Measurements from ENCODE around the gene CLCN7. TPM values are rescaled to one million over a fixed set of nuclear protein-coding genes. Genes with fewer than 3 reads are reported as not detected.
A peak's percentile ranks its signal among the peaks of the same experiment; 100 is the strongest.

The CLCN7 gene
- total RNA-seq, 1 donor from 2014 or later: 49.8 TPM

DNA sequence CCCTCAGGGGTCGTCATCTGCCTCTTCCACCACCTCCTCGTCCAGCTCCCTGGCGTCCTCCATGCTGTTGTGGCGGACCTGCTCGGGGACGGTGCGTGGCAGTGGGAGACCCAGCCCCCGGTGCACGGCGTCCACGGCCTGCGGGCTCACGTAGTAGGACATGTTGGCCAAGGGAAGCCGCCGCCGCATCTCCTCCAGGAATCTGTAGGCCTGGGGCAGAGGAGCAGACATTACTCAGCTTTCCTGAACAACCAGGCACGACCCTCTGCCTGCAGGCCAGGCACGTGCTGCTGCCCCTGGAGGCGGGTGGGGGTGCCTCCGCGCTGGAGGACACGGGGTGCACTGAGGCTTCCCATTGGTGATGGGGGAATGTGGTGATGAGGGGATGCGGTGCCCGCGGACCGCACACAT is 36.1 kb upstream of the CLCN7 start:
- no peaks in the 10 kb centered on the region for H3K9me3 ChIP-seq
- peaks cover 5% of the 10 kb centered on the region for H3K4me1 ChIP-seq
- intact Hi-C loops (cut with DNase I): no loop called here
- H3K4me3 ChIP-seq: no peak overlapping the region
- TF ChIP-seq, protein P1, sequence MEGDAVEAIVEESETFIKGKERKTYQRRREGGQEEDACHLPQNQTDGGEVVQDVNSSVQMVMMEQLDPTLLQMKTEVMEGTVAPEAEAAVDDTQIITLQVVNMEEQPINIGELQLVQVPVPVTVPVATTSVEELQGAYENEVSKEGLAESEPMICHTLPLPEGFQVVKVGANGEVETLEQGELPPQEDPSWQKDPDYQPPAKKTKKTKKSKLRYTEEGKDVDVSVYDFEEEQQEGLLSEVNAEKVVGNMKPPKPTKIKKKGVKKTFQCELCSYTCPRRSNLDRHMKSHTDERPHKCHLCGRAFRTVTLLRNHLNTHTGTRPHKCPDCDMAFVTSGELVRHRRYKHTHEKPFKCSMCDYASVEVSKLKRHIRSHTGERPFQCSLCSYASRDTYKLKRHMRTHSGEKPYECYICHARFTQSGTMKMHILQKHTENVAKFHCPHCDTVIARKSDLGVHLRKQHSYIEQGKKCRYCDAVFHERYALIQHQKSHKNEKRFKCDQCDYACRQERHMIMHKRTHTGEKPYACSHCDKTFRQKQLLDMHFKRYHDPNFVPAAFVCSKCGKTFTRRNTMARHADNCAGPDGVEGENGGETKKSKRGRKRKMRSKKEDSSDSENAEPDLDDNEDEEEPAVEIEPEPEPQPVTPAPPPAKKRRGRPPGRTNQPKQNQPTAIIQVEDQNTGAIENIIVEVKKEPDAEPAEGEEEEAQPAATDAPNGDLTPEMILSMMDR (IDR thresholded peaks at IDR 0.05): no peak
- TF ChIP-seq POLR2AphosphoS5 (IDR thresholded peaks at IDR 0.05; ENCODE audit: insufficient read depth in 1 of 2, low read depth in 1 of 2) (no peak), POLR2A (IDR thresholded peaks at IDR 0.05) (no peak)
- H3K36me3 ChIP-seq: peaks cover 0 to 28% of the 10 kb centered on the region in 2 donors
- no peak for DNase-seq (ENCODE audit: extremely low spot score in 2 of 2)
- no peak overlapping the region for H3K27ac ChIP-seq
- H3K27me3 ChIP-seq: no peaks in the 10 kb centered on the region

- Histone ChIP-seq H3K9me3 (no peaks in the 10 kb centered on the region), H3K27ac (peak overlapping the region; percentile 30), H3K4me1 (peaks cover 5% of the 10 kb centered on the region), H3K27me3 (no peaks in the 10 kb centered on the region), H3K36me3 (peaks cover 0 to 29% of the 10 kb centered on the region in 2 donors), H3K4me3 (no peak overlapping the region)
- DNase-seq (ENCODE audit: extremely low spot score in 2 of 2): no peak
- intact Hi-C loops (cut with DNase I): no loop called here
- no peak for TF ChIP-seq POLR2A (IDR thresholded peaks at IDR 0.05)
These were observed 35.4 kb upstream of the CLCN7 start for GRCh38 chr16:1510272-1510671.

DNA sequence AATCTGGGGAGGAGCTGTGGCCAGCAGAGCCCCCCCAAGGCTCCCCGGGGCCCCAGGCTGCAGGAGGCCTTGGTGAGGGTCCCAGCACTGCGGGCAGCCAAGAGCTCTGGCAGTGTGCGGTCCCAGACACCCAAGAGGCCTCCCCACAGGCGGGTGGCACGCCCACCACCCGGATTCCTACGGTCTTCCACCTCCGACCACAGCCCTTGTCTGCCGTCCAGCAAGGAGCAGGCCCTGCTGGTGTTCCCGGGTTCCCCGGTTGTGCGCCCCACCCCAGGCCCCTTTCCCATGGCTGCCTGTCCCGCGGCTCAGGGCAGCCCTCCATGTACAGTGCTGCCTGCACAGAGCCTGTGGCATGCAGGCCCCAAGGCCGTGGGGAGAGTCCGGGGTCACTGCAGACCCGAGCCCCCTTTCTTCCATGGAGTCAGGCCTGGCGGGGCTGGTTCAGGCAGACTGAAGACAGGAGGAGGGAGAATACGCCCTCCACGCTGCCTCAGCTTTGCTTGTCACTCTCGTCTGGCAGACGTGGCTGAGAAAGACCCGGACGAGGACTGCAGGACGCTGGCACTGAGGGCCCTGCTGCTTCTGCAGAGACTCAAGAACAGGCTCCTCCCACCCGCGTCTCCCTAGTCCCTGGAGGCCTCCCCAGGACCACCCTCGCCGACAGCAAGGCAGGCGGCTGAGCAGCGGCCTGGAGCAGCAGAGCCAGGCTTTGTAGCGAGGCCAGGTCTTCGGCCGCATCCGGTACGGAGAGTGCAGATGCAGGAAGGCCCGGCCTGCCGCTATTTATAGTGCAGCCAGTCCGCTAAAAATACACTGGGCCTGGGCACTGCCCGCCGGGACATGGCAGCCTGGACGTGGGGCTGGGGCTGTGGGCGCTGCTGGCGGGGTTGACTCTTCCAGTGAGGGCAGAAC is 34.7 kb upstream of the CLCN7 start:
- Histone ChIP-seq H3K27me3 (no peaks in the 10 kb centered on the region), H3K9me3 (no peaks in the 10 kb centered on the region), H3K4me1 (peaks cover 5% of the 10 kb centered on the region), H3K4me3 (no peak overlapping the region), H3K27ac (peak overlapping the region; percentile 30), H3K36me3 (peaks cover 0 to 33% of the 10 kb centered on the region in 2 donors)
- intact Hi-C loops (cut with DNase I): no loop called here
- TF ChIP-seq, protein P1 (IDR thresholded peaks at IDR 0.05): no peak
- TF ChIP-seq POLR2AphosphoS5 (IDR thresholded peaks at IDR 0.05; ENCODE audit: insufficient read depth in 1 of 2, low read depth in 1 of 2): peak in 1 of 2 donors; percentile 35
- DNase-seq (ENCODE audit: extremely low spot score in 2 of 2): no peak

GRCh38 chr16:1508494-1509187 is 33.8 kb upstream of the CLCN7 start:
- Histone ChIP-seq H3K4me3 (no peak overlapping the region), H3K9me3 (no peaks in the 10 kb centered on the region), H3K27me3 (no peaks in the 10 kb centered on the region), H3K36me3 (peaks cover 0 to 29% of the 10 kb centered on the region in 2 donors), H3K4me1 (peaks cover 5% of the 10 kb centered on the region), H3K27ac (no peak overlapping the region)
- TF ChIP-seq, protein P1 (IDR thresholded peaks at IDR 0.05): no peak
- no peak for TF ChIP-seq POLR2A (IDR thresholded peaks at IDR 0.05)
- no peak for TF ChIP-seq POLR2AphosphoS5 (IDR thresholded peaks at IDR 0.05; ENCODE audit: insufficient read depth in 1 of 2, low read depth in 1 of 2)
- intact Hi-C loops (cut with DNase I): no loop called here
- no peak for DNase-seq (ENCODE audit: extremely low spot score in 2 of 2)

GRCh38 chr16:1506494-1507213 is 31.8 kb upstream of the CLCN7 start:
- Histone ChIP-seq H3K36me3 (peaks cover 0 to 49% of the 10 kb centered on the region in 2 donors), H3K4me1 (peaks cover 5% of the 10 kb centered on the region), H3K27ac (no peak overlapping the region), H3K4me3 (no peak overlapping the region), H3K27me3 (no peaks in the 10 kb centered on the region), H3K9me3 (no peaks in the 10 kb centered on the region)
- intact Hi-C loops (cut with DNase I): no loop called here
- DNase-seq (ENCODE audit: extremely low spot score in 2 of 2): no peak
- TF ChIP-seq, protein P1 (IDR thresholded peaks at IDR 0.05): no peak
- no peak for TF ChIP-seq POLR2A (IDR thresholded peaks at IDR 0.05)
- no peak for TF ChIP-seq POLR2AphosphoS5 (IDR thresholded peaks at IDR 0.05; ENCODE audit: insufficient read depth in 1 of 2, low read depth in 1 of 2)
